Naive B cell (primary cell): Measurements from ENCODE around the gene LSM7. TPM values are rescaled to one million over a fixed set of nuclear protein-coding genes. Genes with fewer than 3 reads are reported as not detected.

Experiments used
- ATAC-seq, 2 donors: fragments of 150-1000 bp; cut with Tn5 transposase; 2 replicates each; pipeline ENCODE4 v1.10.0; 2021; ENCODE audit warnings: low read depth in 2 of 2, mild to moderate bottlenecking in 2 of 2, moderate library complexity in 2 of 2
- DNase-seq: peaks from one replicate; pipeline ENCODE4 v3.0.0; 2022
- H3K27ac Mint-ChIP-seq, 6 donors: one replicate each; pipeline ENCODE4 v1.8.0; 2020 to 2022; ENCODE audit warnings: mild to moderate bottlenecking in 6 of 6, mixed read lengths in 6 of 6, moderate library complexity in 5 of 6, inconsistent platforms in 2 of 6
- H3K27me3 Mint-ChIP-seq, 3 donors: one replicate each; pipeline ENCODE4 v1.8.0; 2021 to 2022; ENCODE audit warnings: mixed read lengths in 3 of 3, mild to moderate bottlenecking in 1 of 3
- H3K36me3 Mint-ChIP-seq, 2 donors: one replicate each; pipeline ENCODE4 v1.8.0; 2020 to 2022; ENCODE audit warnings: mixed read lengths in 2 of 2, inconsistent platforms in 1 of 2, mild to moderate bottlenecking in 1 of 2
- H3K4me1 Mint-ChIP-seq, 3 donors: one replicate each; pipeline ENCODE4 v1.8.0; 2020 to 2022; ENCODE audit warnings: mixed read lengths in 3 of 3, inconsistent platforms in 1 of 3, mild to moderate bottlenecking in 1 of 3, moderate library complexity in 1 of 3
- H3K4me3 Mint-ChIP-seq, 8 donors: one replicate each; pipeline ENCODE4 v1.8.0; 2020 to 2022; ENCODE audit warnings: mild to moderate bottlenecking in 8 of 8, mixed read lengths in 8 of 8, moderate library complexity in 8 of 8, inconsistent platforms in 2 of 8
- H3K9me3 Mint-ChIP-seq, 7 donors: one replicate each; pipeline ENCODE4 v1.8.0; 2020 to 2022; ENCODE audit warnings: mixed read lengths in 7 of 7, mild to moderate bottlenecking in 5 of 7, inconsistent platforms in 2 of 7, moderate library complexity in 1 of 7
- polyA plus RNA-seq, 6 donors: library from polyadenylated mRNA; unstranded; fragments of 300-500 nt; fragmentation: Illumina TruSeq; gene quantifications; one replicate each; pipeline ENCODE4 v1.2.3, GENCODE V29; 2021; ENCODE audit warnings: low read depth in 6 of 6

Gene LSM7
- polyA plus RNA-seq, 6 donors from 2014 or later: 275 to 337 (median 314) TPM

DNA sequence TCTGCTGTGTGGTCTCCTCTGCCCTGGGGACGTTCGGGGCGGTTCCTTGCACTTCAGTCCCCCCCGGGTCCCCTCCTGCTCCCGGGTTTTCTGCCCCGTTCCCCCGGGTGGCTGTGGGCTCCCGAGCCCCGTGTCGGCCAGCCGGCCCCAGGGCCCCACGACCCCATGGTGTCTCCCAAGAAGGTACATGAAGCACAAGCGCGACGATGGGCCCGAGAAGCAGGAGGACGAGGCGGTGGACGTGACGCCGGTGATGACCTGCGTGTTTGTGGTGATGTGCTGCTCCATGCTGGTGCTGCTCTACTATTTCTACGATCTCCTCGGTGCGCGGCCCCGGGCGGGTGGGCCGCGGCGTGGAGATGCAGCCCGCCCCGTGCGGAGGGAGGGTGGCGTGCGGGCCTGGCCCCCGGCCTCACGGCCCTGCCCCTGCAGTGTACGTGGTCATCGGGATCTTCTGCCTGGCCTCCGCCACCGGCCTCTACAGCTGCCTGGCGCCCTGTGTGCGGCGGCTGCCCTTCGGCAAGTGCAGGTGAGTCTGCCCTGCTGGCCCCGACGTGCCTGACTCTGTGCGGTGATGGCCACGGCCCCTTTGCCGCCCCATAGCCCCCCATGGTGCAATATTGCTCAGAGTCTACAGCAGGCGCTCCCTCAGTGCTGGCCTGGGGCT lies 11.4 kb upstream of the LSM7 start:
- H3K27me3 Mint-ChIP-seq: no peaks in the 10 kb centered on the region
- no peak overlapping the region for H3K4me3 Mint-ChIP-seq
- H3K36me3 Mint-ChIP-seq: peaks cover 7 to 14% of the 10 kb centered on the region in 2 donors
- no peak for DNase-seq
- peaks cover 0 to 2% (median 0%) of the 10 kb centered on the region in 7 donors for H3K9me3 Mint-ChIP-seq
- no peak for ATAC-seq
- peaks cover 21 to 27% (median 23%) of the 10 kb centered on the region in 3 donors for H3K4me1 Mint-ChIP-seq
- H3K27ac Mint-ChIP-seq: no peak overlapping the region

DNA sequence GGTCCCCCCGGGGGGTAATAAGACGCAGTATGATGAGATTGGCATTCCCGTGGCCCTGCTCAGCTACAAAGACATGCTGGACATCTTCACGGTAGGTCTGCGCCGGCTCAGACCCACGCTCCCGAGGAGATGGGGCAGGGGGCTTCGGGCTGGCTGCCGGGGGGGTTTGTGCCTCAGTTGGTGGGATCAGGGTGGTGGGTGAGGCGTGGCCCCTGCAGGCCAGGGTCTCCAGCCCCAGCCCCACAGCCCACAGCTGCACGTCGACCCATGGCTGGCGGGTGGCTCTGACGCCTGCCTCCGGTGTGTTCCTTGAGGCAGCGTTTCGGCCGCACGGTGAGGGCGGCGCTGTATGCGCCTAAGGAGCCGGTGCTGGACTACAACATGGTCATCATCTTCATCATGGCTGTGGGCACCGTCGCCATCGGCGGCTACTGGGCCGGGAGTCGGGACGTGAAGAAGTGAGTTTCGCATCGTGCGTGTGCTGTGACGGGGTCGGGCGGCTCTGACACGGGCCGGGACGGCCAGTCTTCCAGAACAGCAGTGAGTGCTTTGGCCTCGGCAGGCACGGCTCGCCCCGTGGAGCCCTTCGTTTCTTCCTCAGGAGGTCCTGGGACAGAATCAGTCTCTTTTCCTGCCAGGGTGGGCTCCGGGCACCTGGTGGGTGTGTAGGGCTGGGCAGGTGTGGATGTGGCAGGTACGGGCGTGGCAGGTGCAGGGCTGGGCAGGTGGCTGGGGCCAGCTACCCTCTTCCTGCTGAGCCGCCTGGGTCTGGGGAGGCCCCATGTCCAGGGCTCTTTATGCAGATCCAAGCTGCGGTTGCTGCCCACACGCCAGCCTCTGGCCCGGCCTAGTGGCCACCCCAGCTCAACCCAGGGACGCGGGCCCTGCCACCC lies 10.6 kb upstream of the LSM7 start:
- no peak overlapping the region for H3K4me3 Mint-ChIP-seq
- ATAC-seq: no peak
- DNase-seq: no peak
- no peaks in the 10 kb centered on the region for H3K27me3 Mint-ChIP-seq
- H3K27ac Mint-ChIP-seq: peak overlapping the region in 2 of 6 donors; percentile 38 to 56
- H3K36me3 Mint-ChIP-seq: peaks cover 7 to 14% of the 10 kb centered on the region in 2 donors
- peaks cover 0 to 2% (median 0%) of the 10 kb centered on the region in 7 donors for H3K9me3 Mint-ChIP-seq
- peaks cover 23 to 35% (median 28%) of the 10 kb centered on the region in 3 donors for H3K4me1 Mint-ChIP-seq

DNA sequence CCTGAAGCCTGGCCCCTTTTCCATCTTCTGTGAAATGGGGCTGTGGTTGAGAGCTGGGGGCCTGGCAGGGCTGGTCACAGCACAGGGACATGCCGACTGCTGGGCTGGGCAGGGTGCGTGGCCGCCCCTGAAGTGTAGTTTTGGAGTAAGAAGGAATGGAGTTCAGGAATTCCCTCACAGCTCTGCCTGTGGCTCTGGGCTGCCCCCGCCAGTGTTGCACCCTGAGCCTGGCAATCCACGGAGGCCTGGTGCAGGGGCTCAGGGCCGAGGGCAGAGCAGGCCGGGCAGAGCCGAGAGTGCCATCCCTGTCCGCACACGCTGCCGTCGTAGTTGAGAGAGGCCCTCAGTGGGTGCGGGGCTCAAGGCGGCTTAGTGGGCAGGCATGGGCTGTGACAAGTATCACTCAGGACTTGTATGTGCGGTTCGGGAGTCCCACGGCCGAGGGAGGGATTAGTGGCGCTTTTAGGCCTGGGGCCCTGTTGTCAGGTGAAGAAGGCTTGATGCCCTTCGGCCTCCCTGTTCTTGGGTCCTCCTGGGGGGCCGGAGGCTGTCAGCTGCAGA lies 9.7 kb upstream of the LSM7 start:
- peaks cover 0 to 2% (median 0%) of the 10 kb centered on the region in 7 donors for H3K9me3 Mint-ChIP-seq
- H3K27ac Mint-ChIP-seq: no peak overlapping the region
- DNase-seq: no peak
- ATAC-seq: no peak
- H3K4me3 Mint-ChIP-seq: no peak overlapping the region
- H3K36me3 Mint-ChIP-seq: peaks cover 7 to 14% of the 10 kb centered on the region in 2 donors
- no peaks in the 10 kb centered on the region for H3K27me3 Mint-ChIP-seq
- H3K4me1 Mint-ChIP-seq: peaks cover 30 to 42% (median 35%) of the 10 kb centered on the region in 3 donors

- peak overlapping the region in 1 of 8 donors; percentile 45 for H3K4me3 Mint-ChIP-seq
- peaks cover 0 to 2% (median 0%) of the 10 kb centered on the region in 7 donors for H3K9me3 Mint-ChIP-seq
- DNase-seq (no peak), ATAC-seq (no peak)
- H3K36me3 Mint-ChIP-seq: peaks cover 7 to 14% of the 10 kb centered on the region in 2 donors
- peaks cover 36 to 47% (median 42%) of the 10 kb centered on the region in 3 donors for H3K4me1 Mint-ChIP-seq
- no peaks in the 10 kb centered on the region for H3K27me3 Mint-ChIP-seq
- H3K27ac Mint-ChIP-seq: peak overlapping the region in 1 of 6 donors; percentile 51
Measured at GRCh38 chr19:2337329-2337707, 8.9 kb upstream of the LSM7 start.

GRCh38 chr19:2336528-2337328 lies 8.3 kb upstream of the LSM7 start:
- Mint-ChIP-seq H3K27ac (peak overlapping the region in 5 of 6 donors; percentile 16 to 97 (median 55)), H3K27me3 (no peaks in the 10 kb centered on the region), H3K36me3 (peaks cover 7 to 14% of the 10 kb centered on the region in 2 donors), H3K4me3 (peak overlapping the region in 1 of 8 donors; percentile 52), H3K9me3 (peaks cover 0 to 2% (median 0%) of the 10 kb centered on the region in 7 donors), H3K4me1 (peaks cover 38 to 53% (median 48%) of the 10 kb centered on the region in 3 donors)
- DNase-seq: no peak
- no peak for ATAC-seq

GRCh38 chr19:2335848-2336247 lies 7.5 kb upstream of the LSM7 start:
- H3K4me3 Mint-ChIP-seq: peak overlapping the region in 5 of 8 donors; percentile 5 to 93 (median 36)
- peaks cover 7 to 14% of the 10 kb centered on the region in 2 donors for H3K36me3 Mint-ChIP-seq
- peaks cover 42 to 61% (median 57%) of the 10 kb centered on the region in 3 donors for H3K4me1 Mint-ChIP-seq
- peaks cover 0 to 2% (median 0%) of the 10 kb centered on the region in 7 donors for H3K9me3 Mint-ChIP-seq
- no peak for DNase-seq
- ATAC-seq: no peak
- peak overlapping the region in 5 of 6 donors; percentile 7 to 97 (median 69) for H3K27ac Mint-ChIP-seq
- H3K27me3 Mint-ChIP-seq: no peaks in the 10 kb centered on the region

- H3K4me1 Mint-ChIP-seq: peaks cover 48 to 68% (median 63%) of the 10 kb centered on the region in 3 donors
- H3K4me3 Mint-ChIP-seq: peak overlapping the region in 5 of 8 donors; percentile 24 to 93 (median 47)
- ATAC-seq (no peak), DNase-seq (no peak)
- H3K9me3 Mint-ChIP-seq: peaks cover 0 to 2% (median 0%) of the 10 kb centered on the region in 7 donors
- peak overlapping the region in 3 of 6 donors; percentile 69 to 97 (median 92) for H3K27ac Mint-ChIP-seq
- H3K36me3 Mint-ChIP-seq: peaks cover 7 to 14% of the 10 kb centered on the region in 2 donors
- H3K27me3 Mint-ChIP-seq: no peaks in the 10 kb centered on the region
Measured at GRCh38 chr19:2334986-2335846, 6.8 kb upstream of the LSM7 start.

DNA sequence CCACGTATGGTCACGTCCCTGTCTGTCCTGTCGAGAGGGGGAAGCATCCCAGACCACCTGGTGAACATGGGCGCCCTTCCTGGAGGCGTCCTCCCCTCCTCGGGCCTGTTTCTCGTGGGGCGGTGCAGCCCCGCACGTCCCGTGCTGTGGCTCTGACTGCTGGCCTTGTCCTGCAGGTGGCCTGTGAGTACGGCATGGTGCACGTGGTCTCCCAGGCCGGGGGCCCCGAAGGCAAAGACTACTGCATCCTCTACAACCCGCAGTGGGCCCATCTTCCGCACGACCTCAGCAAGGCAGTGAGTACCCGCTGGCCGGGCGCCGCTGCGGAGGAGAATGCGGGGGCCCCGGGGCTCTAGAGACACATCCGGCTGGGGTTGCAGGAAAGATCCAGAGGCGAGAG lies 6.0 kb upstream of the LSM7 start:
- Mint-ChIP-seq H3K9me3 (peaks cover 0 to 2% (median 0%) of the 10 kb centered on the region in 7 donors), H3K36me3 (peaks cover 7 to 14% of the 10 kb centered on the region in 2 donors), H3K27ac (peak overlapping the region in 4 of 6 donors; percentile 37 to 97 (median 68)), H3K27me3 (no peaks in the 10 kb centered on the region), H3K4me3 (peak overlapping the region in 2 of 8 donors; percentile 5 to 93), H3K4me1 (peaks cover 56 to 76% (median 71%) of the 10 kb centered on the region in 3 donors)
- no peak for ATAC-seq
- no peak for DNase-seq

- Mint-ChIP-seq H3K4me1 (peaks cover 61 to 81% (median 75%) of the 10 kb centered on the region in 3 donors), H3K9me3 (peaks cover 0 to 2% (median 0%) of the 10 kb centered on the region in 7 donors), H3K27ac (peak overlapping the region; percentile 81 to 99 (median 96)), H3K36me3 (peaks cover 7 to 14% of the 10 kb centered on the region in 2 donors), H3K27me3 (no peaks in the 10 kb centered on the region), H3K4me3 (peak overlapping the region; percentile 79 to 93 (median 84))
- ATAC-seq (no peak), DNase-seq (no peak)
Measured at GRCh38 chr19:2333807-2334211, 5.4 kb upstream of the LSM7 start.

DNA sequence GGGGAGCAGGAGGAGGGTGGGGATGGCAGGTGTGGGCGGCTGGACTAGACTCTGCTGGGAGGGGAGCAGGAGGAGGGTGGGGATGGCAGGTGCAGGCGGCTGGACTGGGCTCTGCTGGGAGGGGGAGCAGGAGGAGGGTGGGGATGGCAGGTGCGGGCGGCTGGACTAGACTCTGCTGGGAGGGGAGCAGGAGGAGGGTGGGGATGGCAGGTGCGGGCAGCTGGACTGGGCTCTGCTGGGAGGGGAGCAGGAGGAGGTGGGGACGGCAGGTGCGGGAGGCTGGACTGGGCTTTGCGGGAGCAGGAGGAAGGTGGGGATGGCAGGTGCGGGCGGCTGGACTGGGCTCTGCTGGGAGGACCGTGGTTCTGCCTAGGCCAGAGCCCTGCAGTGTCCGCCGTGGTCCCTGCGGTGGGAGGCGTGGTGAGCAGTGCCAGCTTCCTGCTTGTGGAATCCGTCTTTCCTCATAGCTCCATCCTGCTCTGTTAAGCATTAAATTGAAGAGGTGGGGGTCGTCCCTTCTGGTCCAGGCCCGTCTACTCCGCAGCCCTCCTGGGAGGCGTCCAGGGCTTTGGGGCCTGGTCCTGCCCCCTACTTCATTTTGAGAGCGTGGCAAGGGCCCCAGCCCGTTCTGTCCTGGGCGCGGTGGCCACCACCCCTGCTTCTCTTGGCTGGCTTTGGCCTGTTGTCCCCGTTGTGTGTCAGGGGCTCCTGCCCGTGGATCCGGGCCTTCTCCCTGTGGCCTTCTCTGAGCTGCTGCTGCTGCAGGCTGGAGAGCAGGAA lies 4.8 kb upstream of the LSM7 start:
- no peak for ATAC-seq
- H3K9me3 Mint-ChIP-seq: peaks cover 0 to 2% (median 0%) of the 10 kb centered on the region in 7 donors
- H3K27ac Mint-ChIP-seq: peak overlapping the region; percentile 81 to 99 (median 96)
- DNase-seq: no peak
- no peaks in the 10 kb centered on the region for H3K27me3 Mint-ChIP-seq
- peaks cover 64 to 82% (median 77%) of the 10 kb centered on the region in 3 donors for H3K4me1 Mint-ChIP-seq
- peaks cover 7 to 19% of the 10 kb centered on the region in 2 donors for H3K36me3 Mint-ChIP-seq
- H3K4me3 Mint-ChIP-seq: peak overlapping the region; percentile 79 to 93 (median 84)

DNA sequence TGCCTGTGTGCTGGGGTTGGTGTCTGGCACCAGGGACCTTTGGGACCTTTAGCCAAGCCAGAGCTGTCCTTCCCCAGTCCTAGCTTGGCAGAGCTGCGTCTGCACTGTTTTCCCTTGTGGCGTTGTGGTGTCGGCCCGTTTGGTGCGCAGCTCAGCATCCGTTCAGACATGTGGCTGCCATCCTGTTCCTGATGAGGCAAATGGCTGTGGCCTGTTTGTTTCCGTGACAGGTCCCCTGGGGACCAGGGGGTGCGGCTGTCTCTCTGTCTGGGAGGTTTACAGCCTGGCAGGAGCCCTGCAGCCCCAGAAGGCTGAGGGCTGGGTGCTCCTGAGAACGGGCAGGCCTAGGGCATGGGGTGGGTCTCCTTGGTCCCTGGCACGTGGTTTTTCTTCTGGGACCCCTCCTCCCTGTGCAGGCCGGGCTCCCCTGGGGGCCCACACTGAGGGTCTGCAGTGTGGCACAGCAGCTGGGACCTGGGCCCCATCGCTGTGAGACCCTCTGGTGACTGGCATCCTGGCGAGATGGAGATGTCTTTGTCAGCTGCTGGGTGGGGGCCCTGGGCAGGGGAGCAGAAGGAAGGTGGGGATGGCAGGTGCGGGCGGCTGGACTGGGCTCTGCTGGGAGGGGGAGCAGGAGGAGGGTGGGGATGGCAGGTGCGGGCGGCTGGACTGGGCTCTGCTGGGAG lies 4.1 kb upstream of the LSM7 start:
- Mint-ChIP-seq H3K27ac (peak overlapping the region; percentile 97 to 99 (median 97)), H3K9me3 (peaks cover 0 to 2% (median 0%) of the 10 kb centered on the region in 7 donors), H3K27me3 (no peaks in the 10 kb centered on the region), H3K4me3 (peak overlapping the region; percentile 86 to 94 (median 91)), H3K36me3 (peaks cover 7 to 22% of the 10 kb centered on the region in 2 donors), H3K4me1 (peaks cover 66 to 81% (median 80%) of the 10 kb centered on the region in 3 donors)
- ATAC-seq (peak; percentile 84 to 87), DNase-seq (peak; percentile 96)
